HAP-1 (cell line): ENCODE data around the gene VPS41.
"Not testable (repeated sequence)": the region's sequence is repeated elsewhere in the genome, so short reads cannot be mapped to it uniquely, and the experiment has no call there.

Experiments
- DNase-seq, 2 experiments: peaks; one replicate each; pipeline ENCODE4 v3.0.0-alpha.2; 2016 to 2020; ENCODE audit warnings: low spot score in 2 of 2
- H3K27me3 ChIP-seq: fragments of 250-450 bp; sonication (Bioruptor Pico); 2 replicates; pipeline ENCODE4 v1.5.1; 2020; ENCODE audit warnings: low read depth, mild to moderate bottlenecking, moderate library complexity
- H3K36me3 ChIP-seq: fragments of 250-450 bp; sonication (Bioruptor Pico); replicated peaks from 2 replicates; pipeline ENCODE4 v1.5.1; 2020; ENCODE audit warnings: mild to moderate bottlenecking
- H3K4me1 ChIP-seq: fragments of 250-450 bp; sonication (Bioruptor Pico); 2 replicates; pipeline ENCODE4 v1.5.1; 2020; ENCODE audit warnings: mild to moderate bottlenecking
- H3K4me3 ChIP-seq: fragments of 250-450 bp; sonication (Bioruptor Pico); 2 replicates; pipeline ENCODE4 v1.5.1; 2020; ENCODE audit warnings: mild to moderate bottlenecking, moderate library complexity
- H3K9me3 ChIP-seq: fragments of 250-450 bp; sonication (Bioruptor Pico); 2 replicates; pipeline ENCODE4 v1.5.1; 2020; ENCODE audit warnings: mild to moderate bottlenecking, moderate library complexity
- in situ Hi-C: fragments of 300-500 bp; cut with MboI; formaldehyde crosslinking; loops from 3 replicates; pipeline ENCODE4 v1.14.3; 2020; ENCODE audit warnings: low sequenced_read_pairs, inconsistent platforms, mixed read lengths

Gene VPS41

DNA sequence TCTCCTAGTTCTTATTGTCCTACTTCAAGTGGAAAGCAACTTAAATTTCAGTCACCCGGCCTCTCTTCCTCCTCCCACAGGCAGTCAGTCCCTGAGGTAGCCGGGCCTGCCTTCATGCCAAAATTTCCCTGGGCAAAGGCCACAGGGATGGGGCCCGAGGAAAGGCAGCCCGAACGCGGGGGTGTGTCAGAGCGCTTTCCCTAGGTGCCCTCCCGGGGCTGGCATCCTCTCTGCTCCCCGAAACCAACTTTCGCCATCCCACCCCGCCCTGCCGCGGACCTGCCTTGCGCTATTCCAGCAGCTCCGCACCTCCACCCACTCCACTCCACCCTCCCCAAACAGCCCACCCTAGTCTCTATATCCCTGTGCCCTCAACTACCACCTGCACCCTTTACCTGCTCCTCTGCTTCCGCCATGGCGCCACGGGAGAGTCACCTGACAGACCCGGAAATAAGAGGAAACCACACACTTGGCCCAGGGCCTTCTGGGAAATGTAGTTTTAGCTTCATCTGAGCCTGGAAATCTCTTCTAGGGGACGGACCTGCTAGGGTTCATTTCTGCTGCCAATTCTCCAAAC lies at the start of gene VPS41:
VPS41 (minus strand) TSS at position 433 of the 577 bp plus-strand sequence; CDS start at position 416, 17 bp downstream.
- Histone ChIP-seq H3K27me3 (no peaks in the 10 kb centered on the region; the same call in 1 of the 2 replicates), H3K36me3 (no peaks in the 10 kb centered on the region), H3K4me3 (peak within 1 kb of the TSS; percentile 75), H3K9me3 (no peaks in the 10 kb centered on the region), H3K4me1 (peaks cover 12% of the 10 kb centered on the region)
- in situ Hi-C loops: no loop called here
- DNase-seq: peak; percentile 74 to 81

DNA sequence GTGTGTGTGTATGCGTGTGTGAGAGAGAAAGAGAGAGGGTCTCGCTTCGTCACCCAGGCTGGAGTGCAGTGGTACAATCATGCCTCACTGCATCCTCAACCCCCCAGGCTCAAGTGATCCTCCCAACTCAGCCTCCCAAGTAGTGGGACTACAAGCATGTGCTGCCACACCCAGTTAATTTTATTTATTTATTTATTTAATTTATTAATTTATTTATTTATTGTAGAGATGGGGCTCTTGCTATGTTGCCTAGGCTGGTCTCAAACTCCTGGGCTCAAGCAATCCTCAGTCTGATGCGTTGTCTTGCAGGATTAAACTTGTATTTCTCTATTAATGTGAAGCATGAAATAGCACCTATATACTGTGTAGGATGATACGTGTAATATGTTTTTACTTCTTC lies 46.9 kb upstream of the VPS41 start:
- H3K36me3 ChIP-seq: no peaks in the 10 kb centered on the region
- no peak for DNase-seq
- no peak overlapping the region for H3K4me3 ChIP-seq
- H3K9me3 ChIP-seq: no peaks in the 10 kb centered on the region
- in situ Hi-C loops: no loop called here
- H3K4me1 ChIP-seq: peaks cover 9% of the 10 kb centered on the region
- no peaks in the 10 kb centered on the region for H3K27me3 ChIP-seq

- in situ Hi-C loops: no loop called here
- H3K27me3 ChIP-seq: no peaks in the 10 kb centered on the region
- no peaks in the 10 kb centered on the region for H3K36me3 ChIP-seq
- no peak for DNase-seq
- no peak overlapping the region for H3K4me3 ChIP-seq
- H3K4me1 ChIP-seq: peaks cover 16% of the 10 kb centered on the region
- no peaks in the 10 kb centered on the region for H3K9me3 ChIP-seq
These were observed 45.0 kb upstream of the VPS41 start for GRCh38 chr7:38953971-38954370.

- Histone ChIP-seq H3K4me3 (no peak overlapping the region), H3K9me3 (no peaks in the 10 kb centered on the region), H3K27me3 (no peaks in the 10 kb centered on the region), H3K36me3 (no peaks in the 10 kb centered on the region), H3K4me1 (peaks cover 16% of the 10 kb centered on the region)
- in situ Hi-C loops: no loop called here
- DNase-seq: no peak
These were observed 44.2 kb upstream of the VPS41 start for GRCh38 chr7:38953227-38953626.

- Histone ChIP-seq H3K9me3 (no peaks in the 10 kb centered on the region), H3K36me3 (no peaks in the 10 kb centered on the region), H3K4me1 (peaks cover 16% of the 10 kb centered on the region), H3K4me3 (no peak overlapping the region), H3K27me3 (no peaks in the 10 kb centered on the region)
- DNase-seq: peak in 1 of 2 experiments; percentile 76
- in situ Hi-C loops: no loop called here
These were observed 42.2 kb upstream of the VPS41 start for GRCh38 chr7:38951213-38951612.

- DNase-seq: peak in 1 of 2 experiments; percentile 27
These were observed 41.3 kb upstream of the VPS41 start for GRCh38 chr7:38950309-38950708.

DNA sequence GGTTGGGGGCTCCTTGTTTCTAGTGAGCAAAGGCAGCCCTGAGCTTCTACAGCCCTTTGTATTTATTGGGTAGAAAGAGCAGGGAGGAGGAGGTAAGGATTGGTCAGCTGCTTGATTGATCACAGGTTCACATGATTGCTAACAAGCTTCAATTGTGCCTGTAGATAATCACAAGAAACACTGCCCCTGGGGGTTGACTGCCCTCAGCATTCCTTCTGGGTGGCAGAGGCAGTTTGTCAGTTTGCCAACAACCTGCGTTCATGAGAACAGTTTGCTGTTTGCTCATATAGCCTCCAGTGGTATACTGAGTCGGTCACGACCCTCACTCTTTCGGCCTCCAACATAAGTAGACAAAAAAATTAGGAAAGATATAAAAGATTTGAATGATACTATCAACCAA lies 38.5 kb upstream of the VPS41 start:
- peaks cover 16% of the 10 kb centered on the region for H3K4me1 ChIP-seq
- H3K4me3 ChIP-seq, H3K36me3 ChIP-seq, in situ Hi-C loops, H3K27me3 ChIP-seq, H3K9me3 ChIP-seq, DNase-seq: not testable (repeated sequence)

More at GRCh38 chr7:38950309-38950708, 41.3 kb upstream of the VPS41 start:
- peaks cover 16% of the 10 kb centered on the region for H3K4me1 ChIP-seq
- no peaks in the 10 kb centered on the region for H3K9me3 ChIP-seq
- no peaks in the 10 kb centered on the region for H3K27me3 ChIP-seq
- in situ Hi-C loops: no loop called here
- H3K4me3 ChIP-seq: no peak overlapping the region
- H3K36me3 ChIP-seq: no peaks in the 10 kb centered on the region

DNA sequence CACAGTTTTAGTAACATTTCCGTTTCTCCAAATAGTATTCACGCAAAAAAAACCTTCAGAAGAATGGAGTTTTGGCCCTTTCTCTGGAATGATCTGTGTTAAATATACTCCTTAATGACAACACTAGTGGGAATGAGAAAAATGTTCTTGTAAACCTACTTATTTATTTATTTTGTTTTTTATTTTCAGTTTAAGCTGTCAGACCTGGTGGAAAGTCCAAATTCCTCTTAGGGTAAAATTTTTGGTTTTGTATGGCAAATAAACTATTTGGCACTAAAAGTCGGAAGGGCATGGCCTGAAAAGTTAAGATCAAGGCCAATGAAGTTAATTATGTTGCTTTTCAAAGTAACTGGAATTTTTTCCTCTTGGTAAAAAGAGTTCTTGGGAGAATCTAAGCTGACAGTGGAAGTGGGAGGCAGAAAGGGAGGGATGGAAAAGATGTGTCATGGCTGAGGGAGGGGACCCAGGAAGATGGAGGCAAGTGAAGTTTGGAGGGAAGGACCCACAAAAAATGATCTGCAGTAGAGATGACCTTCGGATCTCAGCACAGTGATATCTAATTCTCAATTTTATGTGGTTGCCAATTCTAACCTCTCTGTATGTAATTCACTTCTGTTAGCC lies 33.5 kb upstream of the VPS41 start:
- Histone ChIP-seq H3K27me3 (no peaks in the 10 kb centered on the region), H3K4me1 (no peaks in the 10 kb centered on the region), H3K4me3 (no peak overlapping the region), H3K36me3 (no peaks in the 10 kb centered on the region), H3K9me3 (no peaks in the 10 kb centered on the region)
- no peak for DNase-seq
- in situ Hi-C loops: no loop called here

DNA sequence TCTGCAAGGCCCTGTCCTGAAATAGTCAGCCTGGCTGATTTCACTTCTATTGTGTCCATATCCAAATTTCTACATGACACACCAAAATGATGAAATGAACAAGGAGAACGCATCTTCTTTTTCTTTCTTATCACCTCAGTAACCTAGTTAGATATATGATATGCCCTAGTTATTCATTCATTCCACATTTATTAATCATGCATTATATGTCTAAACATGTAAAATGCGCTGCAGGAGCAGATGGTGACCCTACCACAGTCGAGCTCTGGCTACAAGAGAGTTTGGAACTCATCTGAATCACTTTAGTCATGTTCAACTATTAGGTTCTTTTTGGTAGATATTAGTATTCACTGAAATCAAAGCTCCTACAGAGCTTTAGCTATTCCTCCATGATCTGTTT lies 31.8 kb upstream of the VPS41 start:
- Histone ChIP-seq H3K27me3 (no peaks in the 10 kb centered on the region), H3K36me3 (no peaks in the 10 kb centered on the region), H3K4me3 (no peak overlapping the region), H3K9me3 (no peaks in the 10 kb centered on the region), H3K4me1 (no peaks in the 10 kb centered on the region)
- in situ Hi-C loops: no loop called here
- no peak for DNase-seq

- no peaks in the 10 kb centered on the region for H3K27me3 ChIP-seq
- in situ Hi-C loops: no loop called here
These were observed 29.6 kb upstream of the VPS41 start for GRCh38 chr7:38938589-38938988.

DNA sequence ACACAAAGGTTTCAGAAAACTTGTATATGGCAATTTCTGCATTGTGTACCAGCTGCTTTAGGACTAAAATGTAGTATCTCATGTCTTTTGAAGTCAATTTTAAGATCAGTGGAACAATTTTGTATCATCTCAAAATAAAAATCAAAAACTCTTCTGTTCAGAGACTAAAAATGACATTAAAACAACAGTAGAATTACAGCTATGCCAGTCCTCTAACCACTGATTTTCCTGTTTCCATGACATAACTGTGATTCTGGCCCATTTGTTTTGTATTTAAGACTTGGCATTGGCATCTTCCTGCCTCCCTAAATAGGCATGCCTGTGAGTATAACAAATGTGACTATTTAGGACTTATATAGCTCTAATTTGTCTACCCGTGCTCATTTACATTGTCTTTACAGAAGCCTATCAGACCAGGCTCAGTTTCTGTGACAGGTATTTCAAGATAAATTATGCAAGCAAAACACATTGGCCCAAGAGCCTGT lies 29.1 kb upstream of the VPS41 start:
- no peaks in the 10 kb centered on the region for H3K27me3 ChIP-seq
- DNase-seq: no peak
- in situ Hi-C loops: no loop called here
- H3K36me3 ChIP-seq: no peaks in the 10 kb centered on the region
- H3K9me3 ChIP-seq: no peaks in the 10 kb centered on the region
- H3K4me3 ChIP-seq: no peak overlapping the region
- H3K4me1 ChIP-seq: no peaks in the 10 kb centered on the region; the same call in 1 of the 2 replicates

More at GRCh38 chr7:38938589-38938988, 29.6 kb upstream of the VPS41 start:
- Histone ChIP-seq H3K36me3 (no peaks in the 10 kb centered on the region), H3K4me1 (no peaks in the 10 kb centered on the region), H3K9me3 (no peaks in the 10 kb centered on the region), H3K4me3 (no peak overlapping the region)
- no peak for DNase-seq

GRCh38 chr7:38936641-38937040 lies 27.6 kb upstream of the VPS41 start:
- H3K36me3 ChIP-seq: no peaks in the 10 kb centered on the region
- no peaks in the 10 kb centered on the region for H3K27me3 ChIP-seq
- H3K4me1 ChIP-seq: peaks cover 2% of the 10 kb centered on the region; the same call in 1 of the 2 replicates
- H3K4me3 ChIP-seq: no peak overlapping the region
- no peaks in the 10 kb centered on the region for H3K9me3 ChIP-seq
- DNase-seq: no peak
- in situ Hi-C loops: no loop called here

- peaks cover 13% of the 10 kb centered on the region for H3K4me1 ChIP-seq
- no peaks in the 10 kb centered on the region for H3K9me3 ChIP-seq
- H3K36me3 ChIP-seq: no peaks in the 10 kb centered on the region
- H3K27me3 ChIP-seq: no peaks in the 10 kb centered on the region
- no peak overlapping the region for H3K4me3 ChIP-seq
- in situ Hi-C loops: loop anchor here (5.0 kb wide), 1 partner anchor 533 kb away; no protein-coding TSS in a partner anchor
- DNase-seq: no peak
These were observed 25.5 kb upstream of the VPS41 start for GRCh38 chr7:38934536-38934935.

DNA sequence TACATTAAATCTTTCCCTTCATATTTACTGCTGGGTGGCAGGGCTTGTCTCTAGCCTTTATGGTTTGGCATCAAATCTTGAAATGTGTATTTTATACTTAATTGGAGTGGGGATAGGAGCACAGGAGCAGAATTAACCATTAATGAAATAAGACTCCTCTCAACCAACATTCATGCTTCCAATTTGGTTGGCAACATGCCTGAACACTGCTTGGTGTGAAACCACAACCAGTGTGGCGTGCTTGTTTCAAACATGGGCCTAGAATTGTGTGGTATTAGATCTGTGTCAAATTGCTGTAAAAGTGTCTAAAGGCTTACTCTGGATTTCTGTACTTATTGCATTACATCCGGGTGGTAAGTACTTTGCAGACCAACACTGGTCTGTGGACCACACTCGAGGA lies 25.1 kb upstream of the VPS41 start:
- no peaks in the 10 kb centered on the region for H3K9me3 ChIP-seq
- no peak overlapping the region for H3K4me3 ChIP-seq
- H3K4me1 ChIP-seq: peaks cover 18% of the 10 kb centered on the region
- no peaks in the 10 kb centered on the region for H3K27me3 ChIP-seq
- H3K36me3 ChIP-seq: no peaks in the 10 kb centered on the region
- in situ Hi-C loops: loop anchor here (5.0 kb wide), 1 partner anchor 533 kb away; no protein-coding TSS in a partner anchor
- DNase-seq: no peak
